A549 treated with AZD9567 at 1 μM for 4 hours (cell line): ENCODE data around the gene NT5C3A. TPM values are rescaled to one million over a fixed set of nuclear protein-coding genes. Genes with fewer than 3 reads are reported as not detected.

Source experiments
- total RNA-seq: library from RNA; stranded (reverse); fragments of 200-300 nt; extraction: Qiagen RNA extraction; gene quantifications from 5 replicates; pipeline ENCODE4 v1.2.3, GENCODE V29; 2022; ENCODE audit not compliant: insufficient read depth

NT5C3A gene
- total RNA-seq, result 33.1 to 41.3 TPM (median 37.7 TPM) in 5 replicates

GRCh38 chr7:33062023-33062781 is at the start of gene NT5C3A:
NT5C3A (minus strand) TSS chr7:33062776; CDS start chr7:33062705, 71 bp downstream.

GRCh38 chr7:33109005-33109757 is 46.6 kb upstream of the NT5C3A start, which contains the start of gene RP9:
RP9 (minus strand) TSS chr7:33109404; CDS start chr7:33109372, 32 bp downstream.

Other genes starting within 250 kb of the NT5C3A start
- 22.8 to 27.1 TPM (median 26.4 TPM) in 5 replicates for gene KBTBD2, start 171.0 kb downstream of the NT5C3A start, total RNA-seq
- gene FKBP9, start 105.3 kb downstream of the NT5C3A start, total RNA-seq, result 77.1 to 149 TPM (median 83.8 TPM) in 5 replicates
- 30.1 to 35.3 TPM (median 31.6 TPM) in 5 replicates for gene RP9, start 46.6 kb upstream of the NT5C3A start, total RNA-seq
- gene BBS9, start 66.8 kb upstream of the NT5C3A start, total RNA-seq, result 2.1 to 7.5 TPM (median 3.1 TPM) in 5 replicates